NAMALWA (cell line): ENCODE measurements around the gene OTX1.
"Not testable (repeated sequence)": the region's sequence is repeated elsewhere in the genome, so short reads cannot be mapped to it uniquely, and the experiment has no call there.

Experiments used
- DNase-seq: peaks from one replicate; pipeline ENCODE4 v3.0.0-alpha.2; 2015; ENCODE audit warnings: low spot score

OTX1 gene

GRCh38 chr2:63050334-63051041 is at the start of gene OTX1:
TSS of gene OTX1 (plus strand) at chr2:63050830. CDS start at chr2:63052991, 2,161 bp downstream.
- peak; percentile 89 for DNase-seq

- DNase-seq: no peak
These were observed 49.1 kb upstream of the OTX1 start for GRCh38 chr2:63001576-63001975.

- no peak for DNase-seq
These were observed 47.3 kb upstream of the OTX1 start for GRCh38 chr2:63003351-63003750.

GRCh38 chr2:63007813-63008458 is 42.7 kb upstream of the OTX1 start:
- no peak for DNase-seq

- DNase-seq: no peak
These were observed 41.8 kb upstream of the OTX1 start for GRCh38 chr2:63008838-63009237.

- no peak for DNase-seq
These were observed 41.1 kb upstream of the OTX1 start for GRCh38 chr2:63009490-63009889.

- no peak for DNase-seq
These were observed 38.1 kb upstream of the OTX1 start for GRCh38 chr2:63012541-63012940.

- DNase-seq: no peak
These were observed 37.2 kb upstream of the OTX1 start for GRCh38 chr2:63013438-63013837.

- DNase-seq: no peak
These were observed 35.2 kb upstream of the OTX1 start for GRCh38 chr2:63015389-63015788.

GRCh38 chr2:63018439-63018838 is 32.2 kb upstream of the OTX1 start:
- no peak for DNase-seq

GRCh38 chr2:63019686-63020085 is 30.9 kb upstream of the OTX1 start:
- not testable (repeated sequence) for DNase-seq

GRCh38 chr2:63023444-63023843 is 27.2 kb upstream of the OTX1 start:
- DNase-seq: peak; percentile 75

GRCh38 chr2:63027220-63027619 is 23.4 kb upstream of the OTX1 start:
- no peak for DNase-seq

- no peak for DNase-seq
These were observed 21.6 kb upstream of the OTX1 start for GRCh38 chr2:63029058-63029457.

GRCh38 chr2:63034526-63034925 is 16.1 kb upstream of the OTX1 start:
- no peak for DNase-seq

- DNase-seq: no peak
These were observed 15.5 kb upstream of the OTX1 start for GRCh38 chr2:63035169-63035568.

GRCh38 chr2:63035660-63036059 is 15.0 kb upstream of the OTX1 start:
- no peak for DNase-seq

GRCh38 chr2:63038034-63038433 is 12.6 kb upstream of the OTX1 start:
- no peak for DNase-seq

GRCh38 chr2:63040586-63040985 is 10.0 kb upstream of the OTX1 start:
- no peak for DNase-seq

GRCh38 chr2:63041592-63041991 is 9.0 kb upstream of the OTX1 start:
- no peak for DNase-seq

GRCh38 chr2:63044362-63045327 is 6.0 kb upstream of the OTX1 start:
- no peak for DNase-seq

GRCh38 chr2:63046552-63046951 is 4.1 kb upstream of the OTX1 start:
- no peak for DNase-seq

GRCh38 chr2:63046961-63047320 is 3.7 kb upstream of the OTX1 start:
- DNase-seq: no peak
